HCT116 (cell line): ENCODE results near the gene CDH13. TPM values are rescaled to one million over a fixed set of nuclear protein-coding genes. Genes with fewer than 3 reads are reported as not detected.

ENCODE experiments used
- ATAC-seq: fragments of 200-7000 bp; cut with Tn5 transposase; 2 replicates; pipeline ENCODE4 v1.9.1; 2020; ENCODE audit warnings: mild to moderate bottlenecking, moderate library complexity
- BruUV-seq: library from RNA; stranded (reverse); fragments of 400-500 nt; replicated peaks from 2 replicates; lab custom pipeline; 2021; lab: Mats Ljungman, UMichigan
- CTCF ChIA-PET: fragments of 300-600 bp; sonication (Branson Sonifier 250); formaldehyde crosslinking; loops from one replicate; lab custom pipeline; 2021; ENCODE audit warnings: antibody characterized with exemption; lab: Charles Lee
- POLR2A ChIA-PET: fragments of 300-600, 350-600 bp; sonication (Branson Sonifier 250); formaldehyde crosslinking; loops from one replicate; lab custom pipeline; 2021; ENCODE audit warnings: antibody characterized with exemption; lab: Charles Lee
- RAD21 ChIA-PET, 2 experiments: fragments of 300-600 bp; sonication (Branson Sonifier 250); formaldehyde crosslinking; loops; one replicate each; lab custom pipeline; 2023; ENCODE audit warnings: low total read pairs in 2 of 2; ENCODE audit not compliant: uncharacterized antibody in 2 of 2, unreplicated experiment in 2 of 2, low non-redundant PET in 1 of 2; lab: Charles Lee
- DNase-seq: peaks from one replicate; pipeline ENCODE4 v3.0.0-alpha.2; 2010; ENCODE audit warnings: low read depth, low spot score
- H2AFZ ChIP-seq: fragments of 200-600 bp; shearing (Covaris generic), sonication (generic); 2 replicates; pipeline ENCODE4 v1.6.1; 2017; ENCODE audit warnings: low read depth, mixed run types, mixed read lengths, antibody characterized with exemption, low read length; ENCODE audit not compliant: poor library complexity, severe bottlenecking
- H3K27ac ChIP-seq: 2 replicates; pipeline ENCODE4 v1.5.1; 2012; ENCODE audit warnings: low read depth, low read length
- H3K27me3 ChIP-seq: fragments of 200-600 bp; sonication (generic); 2 replicates; pipeline ENCODE4 v1.6.1; 2016; ENCODE audit warnings: mixed run types, low read length, mixed read lengths; ENCODE audit not compliant: insufficient read depth
- H3K36me3 ChIP-seq, 2 experiments: fragments of 200-500 bp in 1 of 2; fragments of 200-600 bp in 1 of 2; sonication (Bioruptor generic) in 1 of 2; sonication (generic) in 1 of 2; 2 replicates each; pipeline versions ENCODE4 v1.5.1 to v1.6.1; 2014 to 2016; ENCODE audit warnings: low read length in 2 of 2, inconsistent platforms in 1 of 2, mixed read lengths in 1 of 2, mixed run types in 1 of 2; ENCODE audit not compliant: insufficient read depth in 2 of 2, control insufficient read depth in 1 of 2
- H3K4me1 ChIP-seq, 2 experiments: fragments of 200-600 bp in 1 of 2; sonication (generic) in 1 of 2; 2 replicates each; pipeline versions ENCODE4 v1.5.1 to v1.6.1; 2012 to 2017; ENCODE audit warnings: low read length in 2 of 2, inconsistent platforms in 1 of 2, mild to moderate bottlenecking in 1 of 2, mixed read lengths in 1 of 2, mixed run types in 1 of 2, moderate library complexity in 1 of 2; ENCODE audit not compliant: insufficient read depth in 2 of 2, control insufficient read depth in 1 of 2
- H3K4me2 ChIP-seq: fragments of 200-600 bp; sonication (generic); 2 replicates; pipeline ENCODE4 v1.6.1; 2017; ENCODE audit warnings: mixed run types, low read length, mixed read lengths
- H3K4me3 ChIP-seq, 2 experiments: fragments of 200-600 bp in 1 of 2; sonication (generic) in 1 of 2; replicated peaks in 1 of 2; 2 replicates each; pipeline ENCODE4 v1.5.1; 2011 to 2016; ENCODE audit warnings: low read length in 2 of 2, control low read depth in 1 of 2, low read depth in 1 of 2, mild to moderate bottlenecking in 1 of 2, mixed read lengths in 1 of 2, mixed run types in 1 of 2
- H3K79me2 ChIP-seq: fragments of 200-600 bp; sonication (generic); 2 replicates; pipeline ENCODE4 v1.6.1; 2017; ENCODE audit warnings: mild to moderate bottlenecking, mixed run types, low read length, moderate library complexity, mixed read lengths; ENCODE audit not compliant: insufficient read depth
- H3K9ac ChIP-seq: fragments of 200-600 bp; sonication (generic); 2 replicates; pipeline ENCODE4 v1.6.1; 2016; ENCODE audit warnings: low read length, mixed read lengths
- H3K9me2 ChIP-seq: fragments of 200-600 bp; sonication (generic), shearing (Covaris generic); 2 replicates; pipeline ENCODE4 v1.6.1; 2017; ENCODE audit warnings: mixed run types, mild to moderate bottlenecking, moderate library complexity; ENCODE audit not compliant: insufficient read depth
- H3K9me3 ChIP-seq, 2 experiments: fragments of 200-500 bp in 1 of 2; fragments of 200-600 bp in 1 of 2; sonication (Bioruptor generic) in 1 of 2; sonication (generic) in 1 of 2; 2 replicates each; pipeline ENCODE4 v1.6.1; 2014 to 2017; ENCODE audit warnings: low read length in 2 of 2, mixed read lengths in 2 of 2, inconsistent platforms in 1 of 2, low read depth in 1 of 2, mild to moderate bottlenecking in 1 of 2, mixed run types in 1 of 2, moderate library complexity in 1 of 2; ENCODE audit not compliant: control insufficient read depth in 1 of 2, insufficient read depth in 1 of 2
- H4K20me1 ChIP-seq: fragments of 200-600 bp; sonication (generic), shearing (Covaris generic); 2 replicates; pipeline ENCODE4 v1.6.1; 2017; ENCODE audit warnings: mixed run types, mild to moderate bottlenecking, moderate library complexity; ENCODE audit not compliant: insufficient read depth
- EGR1 ChIP-seq: IDR thresholded peaks from 2 replicates; pipeline ENCODE4 v1.6.1; 2012; ENCODE audit warnings: low read depth
- ELF1 ChIP-seq: IDR thresholded peaks from 2 replicates; pipeline ENCODE4 v1.6.1; 2012; ENCODE audit warnings: low read depth, borderline replicate concordance
- EZH2 ChIP-seq: fragments of 200-600 bp; sonication (generic); IDR thresholded peaks from 2 replicates; pipeline ENCODE4 v1.6.1; 2017; ENCODE audit warnings: antibody characterized with exemption, mixed run types
- EZH2phosphoT487 ChIP-seq: fragments of 200-600 bp; IDR thresholded peaks from 2 replicates; pipeline ENCODE4 v1.6.1; 2018; ENCODE audit warnings: antibody characterized with exemption, borderline replicate concordance
- FOSL1 ChIP-seq: IDR thresholded peaks from 2 replicates; pipeline ENCODE4 v1.6.1; 2012; ENCODE audit warnings: low read depth
- JUND ChIP-seq: IDR thresholded peaks from 2 replicates; pipeline ENCODE4 v1.6.1; 2012
- MAX ChIP-seq: IDR thresholded peaks from 2 replicates; pipeline ENCODE4 v1.6.1; 2012
- POLR2AphosphoS5 ChIP-seq: IDR thresholded peaks from 2 replicates; pipeline ENCODE4 v1.6.1; 2011; ENCODE audit warnings: mild to moderate bottlenecking, low read depth, low read length, moderate library complexity
- RAD21 ChIP-seq: IDR thresholded peaks from 2 replicates; pipeline ENCODE4 v1.6.1; 2012; ENCODE audit warnings: low read depth, mild to moderate bottlenecking
- SP1 ChIP-seq: IDR thresholded peaks from 2 replicates; pipeline ENCODE4 v1.6.1; 2012; ENCODE audit warnings: low read depth
- SRF ChIP-seq: IDR thresholded peaks from 2 replicates; pipeline ENCODE4 v1.6.1; 2012; ENCODE audit warnings: low read depth
- TCF7L2 ChIP-seq: IDR thresholded peaks from 2 replicates; pipeline ENCODE4 v1.7.0; 2011; ENCODE audit warnings: borderline replicate concordance, inconsistent platforms; ENCODE audit not compliant: insufficient read depth, insufficient read length; ENCODE audit errors: extremely low read depth
- YY1 ChIP-seq: IDR thresholded peaks from 2 replicates; pipeline ENCODE4 v1.6.1; 2011; ENCODE audit warnings: low read length, low read depth, moderate library complexity, mild to moderate bottlenecking; ENCODE audit not compliant: insufficient replicate concordance; ENCODE audit errors: extremely low read depth
- ZFX ChIP-seq: fragments of 450-650 bp; IDR thresholded peaks from 2 replicates; pipeline ENCODE4 v1.6.1; 2017
- ZNF274 ChIP-seq: fragments of 200-500 bp; sonication (Bioruptor generic); IDR thresholded peaks from 2 replicates; pipeline ENCODE4 v1.6.1; 2014; ENCODE audit warnings: mild to moderate bottlenecking, low read depth, low read length, inconsistent platforms
- intact Hi-C: fragments of 100-400 bp; cut with micrococcal nuclease; formaldehyde crosslinking; loops from 2 replicates; pipeline ENCODE4 v1.10.0; 2022
- total RNA-seq: library from RNA; stranded (reverse); gene quantifications from one replicate; pipeline ENCODE4 v1.2.1, GENCODE V29; 2021; ENCODE audit not compliant: unreplicated experiment
- TF ChIP-seq, protein P1 (sequence below): IDR thresholded peaks from 2 replicates; pipeline ENCODE4 v1.6.1; 2012
- TF ChIP-seq, protein P2 (sequence below), 3 experiments: fragments of 200-600 bp in 1 of 3; sonication (generic) in 1 of 3; IDR thresholded peaks in 2 of 3; conservative IDR thresholded peaks in 1 of 3; 2 replicates each; pipeline ENCODE4 v1.5.1; 2012 to 2017; ENCODE audit warnings: low read depth in 2 of 3, low read length in 2 of 3, antibody characterized with exemption in 1 of 3, borderline replicate concordance in 1 of 3, control low read depth in 1 of 3, mild to moderate bottlenecking in 1 of 3, mixed read lengths in 1 of 3, mixed run types in 1 of 3, moderate library complexity in 1 of 3; ENCODE audit not compliant: insufficient read depth in 1 of 3
- TF ChIP-seq, protein P3 (sequence below): IDR thresholded peaks from 2 replicates; pipeline ENCODE4 v1.6.1; 2011; ENCODE audit warnings: mild to moderate bottlenecking, low read length, moderate library complexity; ENCODE audit not compliant: insufficient replicate concordance; ENCODE audit errors: extremely low read depth

Gene CDH13
- total RNA-seq, 1 experiment from 2014 or later = not detected

GRCh38 chr16:83660282-83660681, 1033.5 kb downstream of the CDH13 start:
- no peaks in the 10 kb centered on the region for H3K9me2 ChIP-seq
- H3K79me2 ChIP-seq = no peaks in the 10 kb centered on the region
- intact Hi-C loops = no loop called here
- no peak overlapping the region for H3K9ac ChIP-seq
- TF ChIP-seq SRF = no peak
- no peak for TF ChIP-seq RAD21
- no peak for TF ChIP-seq EZH2
- TF ChIP-seq MAX = no peak
- TF ChIP-seq, protein P1, sequence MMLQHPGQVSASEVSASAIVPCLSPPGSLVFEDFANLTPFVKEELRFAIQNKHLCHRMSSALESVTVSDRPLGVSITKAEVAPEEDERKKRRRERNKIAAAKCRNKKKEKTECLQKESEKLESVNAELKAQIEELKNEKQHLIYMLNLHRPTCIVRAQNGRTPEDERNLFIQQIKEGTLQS = no peak
- no peaks in the 10 kb centered on the region for H3K4me1 ChIP-seq
- no peaks in the 10 kb centered on the region for H3K9me3 ChIP-seq
- no peak overlapping the region for H3K4me3 ChIP-seq
- ChIA-PET CTCF (no interaction called here), POLR2A (no interaction called here), RAD21 (no interaction called here)
- H3K4me2 ChIP-seq = no peak overlapping the region
- peaks cover 26% of the 10 kb centered on the region for H3K27me3 ChIP-seq
- ATAC-seq (no peak), DNase-seq (no peak)
- H3K27ac ChIP-seq = no peak overlapping the region
- H3K36me3 ChIP-seq = no peaks in the 10 kb centered on the region
- no peak overlapping the region for H2AFZ ChIP-seq
- H4K20me1 ChIP-seq = no peaks in the 10 kb centered on the region
- BruUV-seq = no TSS peak

- ChIA-PET POLR2A (no interaction called here), RAD21 (no interaction called here), CTCF (no interaction called here)
- no TSS peak for BruUV-seq
- ATAC-seq (no peak), DNase-seq (no peak)
- Histone ChIP-seq H3K27ac (no peak overlapping the region), H3K9me3 (no peaks in the 10 kb centered on the region), H3K4me1 (no peaks in the 10 kb centered on the region), H3K4me3 (no peak overlapping the region), H4K20me1 (no peaks in the 10 kb centered on the region), H3K4me2 (no peak overlapping the region), H3K79me2 (no peaks in the 10 kb centered on the region), H3K9me2 (no peaks in the 10 kb centered on the region), H3K27me3 (peaks cover 23% of the 10 kb centered on the region), H3K36me3 (no peaks in the 10 kb centered on the region), H3K9ac (no peak overlapping the region), H2AFZ (no peak overlapping the region)
- intact Hi-C loops = no loop called here
- no peak for TF ChIP-seq MAX
- TF ChIP-seq, protein P2, sequence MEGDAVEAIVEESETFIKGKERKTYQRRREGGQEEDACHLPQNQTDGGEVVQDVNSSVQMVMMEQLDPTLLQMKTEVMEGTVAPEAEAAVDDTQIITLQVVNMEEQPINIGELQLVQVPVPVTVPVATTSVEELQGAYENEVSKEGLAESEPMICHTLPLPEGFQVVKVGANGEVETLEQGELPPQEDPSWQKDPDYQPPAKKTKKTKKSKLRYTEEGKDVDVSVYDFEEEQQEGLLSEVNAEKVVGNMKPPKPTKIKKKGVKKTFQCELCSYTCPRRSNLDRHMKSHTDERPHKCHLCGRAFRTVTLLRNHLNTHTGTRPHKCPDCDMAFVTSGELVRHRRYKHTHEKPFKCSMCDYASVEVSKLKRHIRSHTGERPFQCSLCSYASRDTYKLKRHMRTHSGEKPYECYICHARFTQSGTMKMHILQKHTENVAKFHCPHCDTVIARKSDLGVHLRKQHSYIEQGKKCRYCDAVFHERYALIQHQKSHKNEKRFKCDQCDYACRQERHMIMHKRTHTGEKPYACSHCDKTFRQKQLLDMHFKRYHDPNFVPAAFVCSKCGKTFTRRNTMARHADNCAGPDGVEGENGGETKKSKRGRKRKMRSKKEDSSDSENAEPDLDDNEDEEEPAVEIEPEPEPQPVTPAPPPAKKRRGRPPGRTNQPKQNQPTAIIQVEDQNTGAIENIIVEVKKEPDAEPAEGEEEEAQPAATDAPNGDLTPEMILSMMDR (IDR thresholded peaks at IDR 0.05 in 2 of 3, conservative IDR thresholded peaks at IDR 0.05 in 1 of 3; ENCODE audit: borderline replicate concordance in 1 of 3, insufficient read depth in 1 of 3, low read depth in 2 of 3, low read length in 2 of 3) = no peak
- no peak for TF ChIP-seq ZNF274
- no peak for TF ChIP-seq EGR1
- no peak for TF ChIP-seq ZFX
- TF ChIP-seq ELF1 = no peak
- TF ChIP-seq JUND = no peak
- TF ChIP-seq YY1 = no peak
- TF ChIP-seq, protein P3, sequence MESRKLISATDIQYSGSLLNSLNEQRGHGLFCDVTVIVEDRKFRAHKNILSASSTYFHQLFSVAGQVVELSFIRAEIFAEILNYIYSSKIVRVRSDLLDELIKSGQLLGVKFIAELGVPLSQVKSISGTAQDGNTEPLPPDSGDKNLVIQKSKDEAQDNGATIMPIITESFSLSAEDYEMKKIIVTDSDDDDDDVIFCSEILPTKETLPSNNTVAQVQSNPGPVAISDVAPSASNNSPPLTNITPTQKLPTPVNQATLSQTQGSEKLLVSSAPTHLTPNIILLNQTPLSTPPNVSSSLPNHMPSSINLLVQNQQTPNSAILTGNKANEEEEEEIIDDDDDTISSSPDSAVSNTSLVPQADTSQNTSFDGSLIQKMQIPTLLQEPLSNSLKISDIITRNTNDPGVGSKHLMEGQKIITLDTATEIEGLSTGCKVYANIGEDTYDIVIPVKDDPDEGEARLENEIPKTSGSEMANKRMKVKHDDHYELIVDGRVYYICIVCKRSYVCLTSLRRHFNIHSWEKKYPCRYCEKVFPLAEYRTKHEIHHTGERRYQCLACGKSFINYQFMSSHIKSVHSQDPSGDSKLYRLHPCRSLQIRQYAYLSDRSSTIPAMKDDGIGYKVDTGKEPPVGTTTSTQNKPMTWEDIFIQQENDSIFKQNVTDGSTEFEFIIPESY = no peak
- TF ChIP-seq SRF = no peak
- no peak for TF ChIP-seq POLR2AphosphoS5
- TF ChIP-seq EZH2phosphoT487 = no peak
- TF ChIP-seq SP1 = no peak
- TF ChIP-seq FOSL1 = no peak
- TF ChIP-seq TCF7L2 = no peak
These were observed 1034.9 kb downstream of the CDH13 start for GRCh38 chr16:83661656-83662055.
